Neural cell (in vitro differentiated cells): ENCODE data around the gene PALD1. TPM values are rescaled to one million over a fixed set of nuclear protein-coding genes. Genes with fewer than 3 reads are reported as not detected.

Experiments
- H2AFZ ChIP-seq: fragments of 200-600, 300-800 bp; sonication (generic), shearing (Covaris generic); 2 replicates; pipeline ENCODE4 v1.6.0; 2014; ENCODE audit warnings: low read depth, mild to moderate bottlenecking, antibody characterized with exemption, low read length, moderate library complexity
- H3F3A ChIP-seq: fragments of 200-600 bp; shearing (Covaris generic); 2 replicates; pipeline ENCODE4 v1.6.1; 2016; ENCODE audit warnings: mild to moderate bottlenecking, moderate library complexity, mixed read lengths, antibody characterized with exemption, low read length; ENCODE audit not compliant: insufficient read depth, poor library complexity, severe bottlenecking
- H3K27ac ChIP-seq: fragments of 200-600, 300-800 bp; sonication (generic), shearing (Covaris generic); 2 replicates; pipeline ENCODE4 v1.5.1; 2014; ENCODE audit warnings: mild to moderate bottlenecking, low read length, moderate library complexity
- H3K27me3 ChIP-seq: fragments of 300-800, 200-600 bp; sonication (generic), shearing (Covaris generic); 2 replicates; pipeline ENCODE4 v1.6.0; 2014; ENCODE audit warnings: mild to moderate bottlenecking, low read depth, low read length, moderate library complexity; ENCODE audit not compliant: insufficient read depth
- H3K36me3 ChIP-seq: fragments of 300-800, 200-600 bp; sonication (generic), shearing (Covaris generic); 2 replicates; pipeline ENCODE4 v1.5.1; 2014; ENCODE audit warnings: mild to moderate bottlenecking, antibody characterized with exemption, low read length, moderate library complexity; ENCODE audit not compliant: insufficient read depth
- H3K4me2 ChIP-seq: fragments of 300-800, 200-600 bp; sonication (generic), shearing (Covaris generic); 2 replicates; pipeline ENCODE4 v1.6.0; 2014; ENCODE audit warnings: mild to moderate bottlenecking, low read length
- H3K4me3 ChIP-seq: fragments of 300-800, 200-600 bp; sonication (generic), shearing (Covaris generic); 2 replicates; pipeline ENCODE4 v1.5.1; 2014; ENCODE audit warnings: mild to moderate bottlenecking, low read length, moderate library complexity
- H3K79me2 ChIP-seq: fragments of 200-600 bp; shearing (Covaris generic); replicated peaks from 2 replicates; pipeline ENCODE4 v1.6.0; 2014; ENCODE audit warnings: mild to moderate bottlenecking, low read length, moderate library complexity; ENCODE audit not compliant: insufficient read depth
- H3K9ac ChIP-seq: fragments of 300-800, 200-600 bp; sonication (generic), shearing (Covaris generic); 2 replicates; pipeline ENCODE4 v1.6.1; 2016; ENCODE audit warnings: mild to moderate bottlenecking, low read length, mixed read lengths
- H3K9me2 ChIP-seq: fragments of 200-600 bp; shearing (Covaris generic); 2 replicates; pipeline ENCODE4 v1.6.1; 2016; ENCODE audit warnings: mild to moderate bottlenecking, low read length, mixed read lengths; ENCODE audit not compliant: insufficient read depth
- H3K9me3 ChIP-seq: fragments of 200-600, 300-800 bp; sonication (generic), shearing (Covaris generic); 2 replicates; pipeline ENCODE4 v1.6.1; 2016; ENCODE audit warnings: mild to moderate bottlenecking, mixed run types, low read length, moderate library complexity, mixed read lengths
- H4K20me1 ChIP-seq: fragments of 200-600 bp; shearing (Covaris generic); 2 replicates; pipeline ENCODE4 v1.6.1; 2016; ENCODE audit warnings: mild to moderate bottlenecking, mixed run types; ENCODE audit not compliant: insufficient read depth
- EP300 ChIP-seq: fragments of 450-650 bp; conservative IDR thresholded peaks from 2 replicates; pipeline ENCODE4 v1.6.1; 2014; ENCODE audit warnings: antibody characterized with exemption, mild to moderate bottlenecking, moderate library complexity; ENCODE audit not compliant: poor library complexity, severe bottlenecking
- EZH2 ChIP-seq: fragments of 200-600, 300-800 bp; shearing (Covaris generic), sonication (generic); IDR thresholded peaks from 2 replicates; pipeline ENCODE4 v1.6.1; 2014; ENCODE audit warnings: antibody characterized with exemption, low read length, borderline replicate concordance, mild to moderate bottlenecking; ENCODE audit not compliant: insufficient read depth, poor library complexity, severe bottlenecking
- MXI1 ChIP-seq: fragments of 450-650 bp; conservative IDR thresholded peaks from 2 replicates; pipeline ENCODE4 v1.6.1; 2014; ENCODE audit warnings: antibody characterized with exemption, mild to moderate bottlenecking; ENCODE audit not compliant: poor library complexity, severe bottlenecking
- POLR2AphosphoS5 ChIP-seq: IDR thresholded peaks from 2 replicates; pipeline ENCODE4 v1.6.1; 2012
- RAD21 ChIP-seq: fragments of 450-650 bp; conservative IDR thresholded peaks from 2 replicates; pipeline ENCODE4 v1.6.1; 2014; ENCODE audit warnings: antibody characterized with exemption, mild to moderate bottlenecking, moderate library complexity
- SMC3 ChIP-seq: fragments of 450-650 bp; conservative IDR thresholded peaks from 2 replicates; pipeline ENCODE4 v1.6.1; 2014; ENCODE audit warnings: antibody characterized with exemption, mild to moderate bottlenecking, moderate library complexity; ENCODE audit not compliant: poor library complexity
- TAF1 ChIP-seq: IDR thresholded peaks from 2 replicates; pipeline ENCODE4 v1.6.1; 2012; ENCODE audit warnings: low read depth
- polyA minus RNA-seq: library from RNA; depleted of rRNA, polyadenylated mRNA; stranded (reverse); fragments of >200 nt; gene quantifications from 2 replicates; pipeline ENCODE4 v1.2.3, GENCODE V29; 2014
- polyA plus RNA-seq: library from polyadenylated mRNA; depleted of rRNA; stranded (reverse); fragments of >200 nt; gene quantifications from 2 replicates; pipeline ENCODE4 v1.2.3, GENCODE V29; 2014
- TF ChIP-seq, protein P1 (sequence below): fragments of 450-650 bp; IDR thresholded peaks from 2 replicates; pipeline ENCODE4 v1.5.1; 2014; ENCODE audit warnings: antibody characterized with exemption, mild to moderate bottlenecking, moderate library complexity; ENCODE audit not compliant: poor library complexity, severe bottlenecking
- TF ChIP-seq, protein P2 (sequence below): IDR thresholded peaks from 2 replicates; pipeline ENCODE4 v1.6.1; 2012; ENCODE audit warnings: borderline replicate concordance

The PALD1 gene
- polyA plus RNA-seq (0.98 and 1.1 TPM in 2 replicates), polyA minus RNA-seq (1.2 and 1.5 TPM in 2 replicates)

DNA sequence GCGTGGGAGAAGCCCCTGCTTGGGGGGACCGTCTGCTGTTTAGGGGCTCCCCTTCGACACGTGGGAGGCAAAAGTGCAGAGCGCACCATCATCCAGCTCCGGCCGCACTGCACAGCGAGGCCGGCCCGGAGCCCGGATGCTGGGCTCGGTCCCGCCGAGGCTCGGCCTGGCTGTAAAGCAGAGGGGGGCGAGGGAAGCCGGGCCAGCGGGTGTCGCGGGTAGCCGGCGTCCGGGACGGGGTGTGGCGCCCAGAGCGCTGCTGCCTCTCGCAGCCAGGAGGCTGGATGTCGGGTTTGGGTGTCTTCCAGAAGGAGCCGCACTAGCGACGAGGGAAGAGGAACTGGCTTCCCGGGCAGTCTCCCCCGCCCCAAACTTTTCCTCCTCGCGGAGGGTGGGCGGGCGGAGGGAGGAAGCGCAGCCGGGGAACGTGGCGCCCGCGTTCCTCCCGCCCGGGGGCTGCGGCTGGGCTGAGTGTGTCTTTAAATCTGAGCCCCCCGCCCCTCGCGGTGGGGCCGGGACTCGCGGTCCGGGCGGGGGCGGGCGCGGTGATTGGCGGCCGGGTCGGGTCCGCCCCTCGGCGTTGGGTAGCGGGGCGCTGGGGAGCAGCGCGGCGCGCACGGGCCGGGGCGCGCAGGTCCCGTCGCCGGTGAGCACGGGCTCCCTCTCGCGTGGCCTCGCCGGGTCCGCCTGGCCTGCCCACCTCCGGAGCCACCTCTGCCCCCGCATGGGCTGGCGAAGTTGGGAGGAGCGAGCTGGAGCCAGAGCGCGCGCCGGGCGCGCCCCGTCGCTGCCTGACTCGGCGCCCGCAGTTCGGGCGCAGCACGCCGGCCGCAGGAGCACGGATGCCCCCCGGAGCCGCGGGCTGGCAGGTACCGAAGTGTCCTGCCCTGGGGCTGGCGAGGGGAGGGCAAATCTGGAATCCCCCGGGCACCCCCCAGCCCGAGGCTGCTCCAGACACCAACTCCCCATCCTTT is at the start of gene PALD1:
Gene PALD1, plus strand, starts transcription at position 577 of the 974 bp plus-strand sequence. CDS start 47,185 bp downstream, outside the sequence.
- Histone ChIP-seq H3F3A (no peaks in the 10 kb centered on the region), H3K4me2 (peak within 1 kb of the TSS; percentile 62), H3K27me3 (peaks cover 30% of the 10 kb centered on the region), H4K20me1 (no peaks in the 10 kb centered on the region), H2AFZ (no peak within 1 kb of the TSS), H3K4me3 (peak within 1 kb of the TSS; percentile 72), H3K36me3 (no peaks in the 10 kb centered on the region), H3K27ac (no peak within 1 kb of the TSS), H3K9ac (peak within 1 kb of the TSS; percentile 41), H3K79me2 (no peaks in the 10 kb centered on the region), H3K9me2 (no peaks in the 10 kb centered on the region), H3K9me3 (no peaks in the 10 kb centered on the region)
- TF ChIP-seq TAF1 (no peak), EP300 (no peak), RAD21 (peak; percentile 14), EZH2 (no peak), POLR2AphosphoS5 (no peak), MXI1 (peak; percentile 31), SMC3 (no peak)
- TF ChIP-seq, protein P1, sequence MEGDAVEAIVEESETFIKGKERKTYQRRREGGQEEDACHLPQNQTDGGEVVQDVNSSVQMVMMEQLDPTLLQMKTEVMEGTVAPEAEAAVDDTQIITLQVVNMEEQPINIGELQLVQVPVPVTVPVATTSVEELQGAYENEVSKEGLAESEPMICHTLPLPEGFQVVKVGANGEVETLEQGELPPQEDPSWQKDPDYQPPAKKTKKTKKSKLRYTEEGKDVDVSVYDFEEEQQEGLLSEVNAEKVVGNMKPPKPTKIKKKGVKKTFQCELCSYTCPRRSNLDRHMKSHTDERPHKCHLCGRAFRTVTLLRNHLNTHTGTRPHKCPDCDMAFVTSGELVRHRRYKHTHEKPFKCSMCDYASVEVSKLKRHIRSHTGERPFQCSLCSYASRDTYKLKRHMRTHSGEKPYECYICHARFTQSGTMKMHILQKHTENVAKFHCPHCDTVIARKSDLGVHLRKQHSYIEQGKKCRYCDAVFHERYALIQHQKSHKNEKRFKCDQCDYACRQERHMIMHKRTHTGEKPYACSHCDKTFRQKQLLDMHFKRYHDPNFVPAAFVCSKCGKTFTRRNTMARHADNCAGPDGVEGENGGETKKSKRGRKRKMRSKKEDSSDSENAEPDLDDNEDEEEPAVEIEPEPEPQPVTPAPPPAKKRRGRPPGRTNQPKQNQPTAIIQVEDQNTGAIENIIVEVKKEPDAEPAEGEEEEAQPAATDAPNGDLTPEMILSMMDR = peak; percentile 15
- TF ChIP-seq, protein P2, sequence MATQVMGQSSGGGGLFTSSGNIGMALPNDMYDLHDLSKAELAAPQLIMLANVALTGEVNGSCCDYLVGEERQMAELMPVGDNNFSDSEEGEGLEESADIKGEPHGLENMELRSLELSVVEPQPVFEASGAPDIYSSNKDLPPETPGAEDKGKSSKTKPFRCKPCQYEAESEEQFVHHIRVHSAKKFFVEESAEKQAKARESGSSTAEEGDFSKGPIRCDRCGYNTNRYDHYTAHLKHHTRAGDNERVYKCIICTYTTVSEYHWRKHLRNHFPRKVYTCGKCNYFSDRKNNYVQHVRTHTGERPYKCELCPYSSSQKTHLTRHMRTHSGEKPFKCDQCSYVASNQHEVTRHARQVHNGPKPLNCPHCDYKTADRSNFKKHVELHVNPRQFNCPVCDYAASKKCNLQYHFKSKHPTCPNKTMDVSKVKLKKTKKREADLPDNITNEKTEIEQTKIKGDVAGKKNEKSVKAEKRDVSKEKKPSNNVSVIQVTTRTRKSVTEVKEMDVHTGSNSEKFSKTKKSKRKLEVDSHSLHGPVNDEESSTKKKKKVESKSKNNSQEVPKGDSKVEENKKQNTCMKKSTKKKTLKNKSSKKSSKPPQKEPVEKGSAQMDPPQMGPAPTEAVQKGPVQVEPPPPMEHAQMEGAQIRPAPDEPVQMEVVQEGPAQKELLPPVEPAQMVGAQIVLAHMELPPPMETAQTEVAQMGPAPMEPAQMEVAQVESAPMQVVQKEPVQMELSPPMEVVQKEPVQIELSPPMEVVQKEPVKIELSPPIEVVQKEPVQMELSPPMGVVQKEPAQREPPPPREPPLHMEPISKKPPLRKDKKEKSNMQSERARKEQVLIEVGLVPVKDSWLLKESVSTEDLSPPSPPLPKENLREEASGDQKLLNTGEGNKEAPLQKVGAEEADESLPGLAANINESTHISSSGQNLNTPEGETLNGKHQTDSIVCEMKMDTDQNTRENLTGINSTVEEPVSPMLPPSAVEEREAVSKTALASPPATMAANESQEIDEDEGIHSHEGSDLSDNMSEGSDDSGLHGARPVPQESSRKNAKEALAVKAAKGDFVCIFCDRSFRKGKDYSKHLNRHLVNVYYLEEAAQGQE = no peak

DNA sequence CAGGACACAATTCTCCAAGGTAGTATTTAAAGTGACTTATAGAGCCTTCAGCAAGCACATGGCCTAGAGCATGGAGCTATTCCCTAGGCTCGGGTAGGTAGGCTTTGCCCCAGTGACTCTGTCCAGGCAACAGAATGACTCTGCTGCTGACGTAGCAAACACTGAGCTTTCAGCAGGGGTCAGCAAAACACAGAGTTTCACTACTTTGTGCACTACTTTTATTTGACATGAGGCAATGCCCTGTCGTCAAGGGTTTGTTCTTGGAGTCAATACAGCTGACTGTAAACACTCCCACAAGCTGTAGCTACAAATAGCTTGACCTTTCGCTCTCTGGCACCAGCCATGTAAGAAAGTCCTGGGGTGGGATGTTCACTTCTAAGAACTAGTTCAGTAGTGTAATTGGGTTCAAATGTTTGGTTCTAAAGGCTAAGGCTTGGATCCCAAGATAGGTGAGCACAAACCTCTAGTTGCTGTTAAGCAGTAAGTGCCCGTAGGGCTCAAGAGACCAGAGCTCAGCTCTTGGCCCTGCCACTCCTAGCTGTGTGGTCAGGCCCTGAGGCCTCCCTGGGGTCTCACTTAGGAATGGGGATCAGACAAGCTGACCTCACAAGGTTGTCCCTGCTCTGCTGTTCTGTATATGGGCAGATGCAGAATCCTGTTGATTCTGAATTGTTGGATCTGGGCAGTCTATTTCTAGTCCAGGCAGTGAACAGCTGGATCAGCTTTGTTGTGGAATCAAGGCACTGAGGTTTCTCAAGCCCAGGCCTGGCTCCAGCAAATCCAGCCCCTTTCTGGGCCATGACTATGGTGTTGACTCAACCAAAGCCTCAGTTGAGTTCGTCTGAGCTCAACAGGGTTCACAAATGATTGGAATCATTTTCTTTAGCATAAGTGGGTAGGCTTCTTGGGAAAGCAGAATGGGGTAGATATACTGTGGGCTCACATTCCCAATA is 47.8 kb upstream of the PALD1 start:
- no peak overlapping the region for H3K9ac ChIP-seq
- no peaks in the 10 kb centered on the region for H3K27me3 ChIP-seq
- no peak for TF ChIP-seq TAF1
- no peak for TF ChIP-seq MXI1
- no peak for TF ChIP-seq EP300
- TF ChIP-seq POLR2AphosphoS5 = no peak
- TF ChIP-seq, protein P2 = no peak
- TF ChIP-seq, protein P1 = no peak
- no peak for TF ChIP-seq RAD21
- no peak for TF ChIP-seq EZH2
- no peak for TF ChIP-seq SMC3
- H4K20me1 ChIP-seq = no peaks in the 10 kb centered on the region
- H3K4me3 ChIP-seq = no peak overlapping the region
- no peak overlapping the region for H3K4me2 ChIP-seq
- H2AFZ ChIP-seq = no peak overlapping the region
- H3K36me3 ChIP-seq = no peaks in the 10 kb centered on the region
- H3K9me2 ChIP-seq = no peaks in the 10 kb centered on the region
- H3K9me3 ChIP-seq = no peaks in the 10 kb centered on the region
- no peaks in the 10 kb centered on the region for H3K79me2 ChIP-seq
- H3K27ac ChIP-seq = no peak overlapping the region
- H3F3A ChIP-seq = no peaks in the 10 kb centered on the region
